Activated naive CD4-positive, alpha-beta T cell treated with anti-CD3 and anti-CD28 coated beads, Interleukin-2, amount 10 ng/mL, durations not matched to agents 7 days and 5 days (primary cell): ENCODE data around the gene ANKRD28.
"Not testable (repeated sequence)": the region's sequence is repeated elsewhere in the genome, so short reads cannot be mapped to it uniquely, and the experiment has no call there.

Experiments used
- CTCF ChIA-PET: fragments of 350-600 bp; sonication (Branson Sonifier 250); formaldehyde crosslinking; loops from one replicate; lab custom pipeline; 2021; ENCODE audit warnings: antibody characterized with exemption; lab: Charles Lee
- DNase-seq: peaks from one replicate; pipeline ENCODE4 v3.0.0-alpha.2; 2020
- H3K27ac Mint-ChIP-seq: one replicate; pipeline ENCODE4 v1.8.0; 2021; ENCODE audit warnings: mild to moderate bottlenecking, moderate library complexity, mixed read lengths
- H3K27me3 Mint-ChIP-seq: one replicate; pipeline ENCODE4 v1.8.0; 2021; ENCODE audit warnings: mild to moderate bottlenecking, mixed read lengths
- H3K36me3 Mint-ChIP-seq: one replicate; pipeline ENCODE4 v1.8.0; 2021; ENCODE audit warnings: mixed read lengths
- H3K4me1 Mint-ChIP-seq: one replicate; pipeline ENCODE4 v1.8.0; 2021; ENCODE audit warnings: mixed read lengths
- H3K4me3 Mint-ChIP-seq: one replicate; pipeline ENCODE4 v1.8.0; 2021; ENCODE audit warnings: mild to moderate bottlenecking, moderate library complexity, mixed read lengths
- H3K9me3 Mint-ChIP-seq: one replicate; pipeline ENCODE4 v1.8.0; 2021; ENCODE audit warnings: mixed read lengths

ANKRD28 gene

DNA sequence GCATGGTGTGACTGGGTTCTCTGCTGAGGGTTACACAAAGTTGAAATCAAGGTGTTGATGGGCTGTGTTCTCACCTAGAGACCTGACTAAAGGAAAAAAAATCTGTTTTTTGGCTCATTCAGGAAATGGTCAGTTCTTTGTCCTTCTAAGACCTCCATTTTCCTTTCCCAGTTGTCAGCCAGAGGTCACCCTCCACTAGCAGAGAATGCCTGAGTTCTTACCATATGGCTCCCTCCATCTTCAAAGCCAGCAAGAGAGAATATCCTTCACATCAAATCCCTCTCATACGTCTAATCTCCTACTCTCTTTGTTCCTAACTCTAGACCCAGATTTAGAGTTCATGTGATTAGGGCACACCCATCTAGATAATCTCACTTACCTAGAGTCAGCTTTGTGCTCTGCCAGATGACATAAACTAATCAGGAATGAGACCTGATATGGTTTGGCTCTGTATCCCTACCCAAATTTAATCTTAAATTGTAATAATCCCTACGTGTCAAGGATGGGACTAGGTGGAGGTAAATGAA is 19.4 kb downstream of the ANKRD28 start:
- Mint-ChIP-seq H3K9me3 (no peaks in the 10 kb centered on the region), H3K27me3 (no peaks in the 10 kb centered on the region), H3K4me1 (no peaks in the 10 kb centered on the region), H3K4me3 (no peak overlapping the region), H3K36me3 (peaks cover 7% of the 10 kb centered on the region), H3K27ac (no peak overlapping the region)
- no peak for DNase-seq
- CTCF ChIA-PET = no interaction called here

DNA sequence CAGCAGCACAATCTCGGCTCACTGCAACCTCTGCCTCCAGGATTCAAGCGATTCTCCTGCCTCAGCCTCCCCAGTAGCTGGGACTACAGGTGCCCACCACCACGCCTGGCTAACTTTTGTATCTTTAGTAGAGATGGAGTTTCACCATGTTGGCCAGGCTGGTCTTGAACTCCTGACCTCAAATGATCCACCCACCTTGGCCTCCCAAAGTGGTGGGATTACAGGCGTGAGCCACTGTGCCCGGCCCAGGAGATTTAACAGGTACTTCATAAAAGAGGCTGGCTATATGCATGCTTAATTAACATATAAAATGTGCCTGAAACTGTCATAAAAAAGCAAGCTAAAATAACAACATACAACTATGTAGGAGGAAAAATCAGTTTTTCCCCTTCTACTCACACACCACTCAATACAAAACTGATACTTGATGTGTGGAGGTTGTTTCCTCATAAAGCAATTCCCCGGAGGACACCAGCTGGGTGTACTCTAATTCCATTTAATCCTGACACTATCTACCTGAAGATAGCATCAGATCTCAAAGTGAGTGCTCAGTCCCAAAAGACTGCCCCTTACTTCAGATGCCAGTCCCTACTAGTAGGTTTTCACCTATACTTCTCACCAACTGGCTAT is 22.7 kb downstream of the ANKRD28 start:
- DNase-seq, H3K4me1 Mint-ChIP-seq, H3K27ac Mint-ChIP-seq, CTCF ChIA-PET, H3K9me3 Mint-ChIP-seq, H3K27me3 Mint-ChIP-seq, H3K4me3 Mint-ChIP-seq: not testable (repeated sequence)
- H3K36me3 Mint-ChIP-seq = peaks cover 22% of the 10 kb centered on the region

- no peak for DNase-seq
- CTCF ChIA-PET = interaction anchor here (0.6 kb wide), 1 partner anchor 147 kb away, joined by 3 read pairs; no protein-coding TSS in a partner anchor
- no peak overlapping the region for H3K27ac Mint-ChIP-seq
- peaks cover 20% of the 10 kb centered on the region for H3K36me3 Mint-ChIP-seq
- H3K4me1 Mint-ChIP-seq = peaks cover 9% of the 10 kb centered on the region
- H3K9me3 Mint-ChIP-seq = no peaks in the 10 kb centered on the region
- no peak overlapping the region for H3K4me3 Mint-ChIP-seq
- no peaks in the 10 kb centered on the region for H3K27me3 Mint-ChIP-seq
These were observed 26.3 kb downstream of the ANKRD28 start for GRCh38 chr3:15771444-15771843.

DNA sequence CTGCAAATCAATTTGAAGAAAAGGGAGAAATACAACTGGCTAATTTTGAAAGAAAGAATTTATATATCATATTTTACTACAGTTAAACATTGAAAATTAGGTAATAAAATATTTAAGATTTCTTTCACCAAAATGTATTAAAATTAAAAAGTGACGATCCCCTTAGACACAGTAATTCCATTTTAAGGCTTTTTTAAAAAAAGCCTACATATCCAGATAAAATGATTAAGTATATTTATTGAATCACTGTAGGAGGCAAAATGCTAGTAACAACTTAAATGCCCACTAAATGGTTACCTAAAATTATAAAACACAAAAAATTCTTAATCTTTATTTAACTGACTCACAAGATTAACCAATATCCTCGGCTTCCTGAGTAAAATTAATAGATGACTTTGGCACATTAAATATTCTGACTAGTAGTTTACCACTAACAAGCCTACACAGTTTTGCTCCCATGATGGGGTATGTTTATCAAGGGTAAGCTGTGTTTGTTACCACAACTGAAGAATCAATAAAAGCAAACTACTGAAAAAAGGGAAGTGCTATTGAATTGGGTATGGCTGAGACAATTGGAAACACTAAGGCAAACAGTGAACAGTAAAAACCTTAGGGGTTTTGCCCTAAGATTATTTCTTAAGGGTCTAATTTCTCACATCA is 28.4 kb downstream of the ANKRD28 start:
- peaks cover 9% of the 10 kb centered on the region for H3K4me1 Mint-ChIP-seq
- DNase-seq = no peak
- CTCF ChIA-PET = interaction anchor here (1.6 kb wide), 1 partner anchor 32 kb away, joined by 5 read pairs; no protein-coding TSS in a partner anchor
- H3K4me3 Mint-ChIP-seq = no peak overlapping the region
- no peak overlapping the region for H3K27ac Mint-ChIP-seq
- H3K9me3 Mint-ChIP-seq = no peaks in the 10 kb centered on the region
- no peaks in the 10 kb centered on the region for H3K27me3 Mint-ChIP-seq
- peaks cover 19% of the 10 kb centered on the region for H3K36me3 Mint-ChIP-seq

- CTCF ChIA-PET = interaction anchor here (0.8 to 1.6 kb wide), 3 partner anchors 33 to 45 kb away, joined by 3 to 5 read pairs (median 3); no protein-coding TSS in a partner anchor
- Mint-ChIP-seq H3K27me3 (no peaks in the 10 kb centered on the region), H3K27ac (peak overlapping the region; percentile 1), H3K4me3 (no peak overlapping the region), H3K9me3 (no peaks in the 10 kb centered on the region), H3K36me3 (peaks cover 19% of the 10 kb centered on the region), H3K4me1 (peaks cover 9% of the 10 kb centered on the region)
- no peak for DNase-seq
These were observed 29.1 kb downstream of the ANKRD28 start for GRCh38 chr3:15768421-15769255.

- Mint-ChIP-seq H3K4me3 (no peak overlapping the region), H3K4me1 (peaks cover 9% of the 10 kb centered on the region), H3K27ac (no peak overlapping the region), H3K36me3 (peaks cover 16% of the 10 kb centered on the region), H3K27me3 (no peaks in the 10 kb centered on the region), H3K9me3 (no peaks in the 10 kb centered on the region)
- DNase-seq = no peak
- CTCF ChIA-PET = no interaction called here
These were observed 31.4 kb downstream of the ANKRD28 start for GRCh38 chr3:15766406-15766805.

DNA sequence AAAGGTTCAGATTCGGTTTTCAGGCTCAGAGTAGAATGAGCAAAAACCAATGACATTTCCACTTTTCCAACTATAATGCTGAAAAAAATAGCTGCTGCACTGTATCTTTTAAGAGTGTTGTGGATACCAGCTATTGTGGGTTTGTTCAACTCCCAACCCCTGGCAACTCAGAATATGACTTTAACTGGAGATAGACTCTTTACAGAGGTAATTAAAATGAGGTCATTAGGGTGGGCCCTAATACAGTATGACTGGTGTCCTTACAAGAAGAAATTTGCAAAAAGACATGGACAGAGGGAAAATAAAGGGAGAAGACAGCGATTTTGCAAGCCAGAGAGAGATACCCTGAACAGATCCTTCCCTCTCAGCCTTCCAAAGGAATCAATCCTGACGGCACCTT is 39.5 kb downstream of the ANKRD28 start:
- H3K9me3 Mint-ChIP-seq = no peaks in the 10 kb centered on the region
- CTCF ChIA-PET = no interaction called here
- H3K27me3 Mint-ChIP-seq = no peaks in the 10 kb centered on the region
- H3K36me3 Mint-ChIP-seq = peaks cover 17% of the 10 kb centered on the region
- H3K4me3 Mint-ChIP-seq = no peak overlapping the region
- DNase-seq = no peak
- H3K27ac Mint-ChIP-seq = no peak overlapping the region
- no peaks in the 10 kb centered on the region for H3K4me1 Mint-ChIP-seq

GRCh38 chr3:15757824-15758223 is 40.0 kb downstream of the ANKRD28 start:
- H3K27ac Mint-ChIP-seq = no peak overlapping the region
- H3K36me3 Mint-ChIP-seq = peaks cover 18% of the 10 kb centered on the region
- no peak overlapping the region for H3K4me3 Mint-ChIP-seq
- no peaks in the 10 kb centered on the region for H3K9me3 Mint-ChIP-seq
- DNase-seq = no peak
- CTCF ChIA-PET = no interaction called here
- no peaks in the 10 kb centered on the region for H3K4me1 Mint-ChIP-seq
- no peaks in the 10 kb centered on the region for H3K27me3 Mint-ChIP-seq

GRCh38 chr3:15756505-15756904 is 41.3 kb downstream of the ANKRD28 start:
- no peak for DNase-seq
- no peak overlapping the region for H3K27ac Mint-ChIP-seq
- H3K36me3 Mint-ChIP-seq = peaks cover 19% of the 10 kb centered on the region
- H3K4me3 Mint-ChIP-seq = no peak overlapping the region
- no peaks in the 10 kb centered on the region for H3K4me1 Mint-ChIP-seq
- no peaks in the 10 kb centered on the region for H3K27me3 Mint-ChIP-seq
- CTCF ChIA-PET = no interaction called here
- no peaks in the 10 kb centered on the region for H3K9me3 Mint-ChIP-seq

DNA sequence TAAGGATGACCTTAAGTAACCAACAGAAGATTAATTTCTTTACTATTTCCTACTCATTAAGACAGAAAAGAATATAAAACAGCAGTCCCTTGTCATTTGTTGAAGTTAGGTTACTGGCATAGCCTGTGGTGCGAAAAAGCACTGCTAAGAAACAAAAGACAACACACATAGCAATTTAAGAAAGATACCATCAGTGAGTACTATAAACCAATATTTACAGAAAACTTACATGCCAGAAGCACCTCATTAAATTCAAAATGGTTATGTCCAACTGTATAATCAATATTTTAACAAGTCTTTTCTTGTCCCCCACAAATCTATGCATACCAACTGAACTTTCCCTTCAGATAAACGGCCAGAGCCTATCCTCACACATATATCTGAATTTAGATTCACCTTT is 42.0 kb downstream of the ANKRD28 start:
- Mint-ChIP-seq H3K9me3 (no peaks in the 10 kb centered on the region), H3K4me1 (no peaks in the 10 kb centered on the region), H3K27ac (no peak overlapping the region), H3K4me3 (no peak overlapping the region), H3K36me3 (peaks cover 19% of the 10 kb centered on the region), H3K27me3 (no peaks in the 10 kb centered on the region)
- DNase-seq = no peak
- CTCF ChIA-PET = no interaction called here

- Mint-ChIP-seq H3K27me3 (no peaks in the 10 kb centered on the region), H3K4me1 (no peaks in the 10 kb centered on the region), H3K9me3 (no peaks in the 10 kb centered on the region), H3K36me3 (peaks cover 18% of the 10 kb centered on the region), H3K4me3 (no peak overlapping the region), H3K27ac (no peak overlapping the region)
- DNase-seq = no peak
- CTCF ChIA-PET = no interaction called here
These were observed 42.6 kb downstream of the ANKRD28 start for GRCh38 chr3:15755181-15755580.

- Mint-ChIP-seq H3K4me3 (no peak overlapping the region), H3K36me3 (peaks cover 25% of the 10 kb centered on the region), H3K4me1 (no peaks in the 10 kb centered on the region), H3K27ac (no peak overlapping the region), H3K27me3 (no peaks in the 10 kb centered on the region), H3K9me3 (no peaks in the 10 kb centered on the region)
- CTCF ChIA-PET = no interaction called here
- DNase-seq = no peak
These were observed 43.7 kb downstream of the ANKRD28 start for GRCh38 chr3:15754047-15754446.

- CTCF ChIA-PET = interaction anchor here (0.6 kb wide), 1 partner anchor 107 kb away, joined by 4 read pairs; no protein-coding TSS in a partner anchor
- H3K36me3 Mint-ChIP-seq = peaks cover 27% of the 10 kb centered on the region
- H3K4me3 Mint-ChIP-seq = no peak overlapping the region
These were observed 44.6 kb downstream of the ANKRD28 start for GRCh38 chr3:15753056-15753710.

DNA sequence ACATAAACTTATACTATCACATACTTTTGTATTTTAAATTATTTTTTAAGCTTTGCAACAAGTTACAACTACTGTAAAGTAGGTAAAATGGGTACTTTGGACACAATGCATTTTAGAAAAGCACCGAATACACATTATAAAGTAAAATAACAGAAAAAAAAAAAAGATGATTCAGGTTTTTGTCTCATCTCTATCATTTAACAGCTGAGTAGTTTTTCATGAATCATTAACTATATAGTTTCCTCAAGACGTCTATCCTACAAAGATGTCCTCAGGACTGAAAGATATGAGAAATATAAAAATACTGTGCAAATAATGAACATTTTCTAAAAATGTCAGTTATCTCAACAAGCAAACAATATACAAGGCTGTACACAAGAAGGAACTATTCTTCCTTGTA is 46.9 kb downstream of the ANKRD28 start:
- Mint-ChIP-seq H3K4me3 (no peak overlapping the region), H3K36me3 (peaks cover 36% of the 10 kb centered on the region), H3K4me1 (peaks cover 24% of the 10 kb centered on the region), H3K27me3 (no peaks in the 10 kb centered on the region), H3K9me3 (peaks cover 10% of the 10 kb centered on the region), H3K27ac (no peak overlapping the region)
- CTCF ChIA-PET = interaction anchor here (1.4 to 1.6 kb wide), 2 partner anchors 55 to 63 kb away, joined by 3 to 4 read pairs; no protein-coding TSS in a partner anchor
- DNase-seq = no peak

More at GRCh38 chr3:15753056-15753710, 44.6 kb downstream of the ANKRD28 start:
- Mint-ChIP-seq H3K27ac (no peak overlapping the region), H3K27me3 (no peaks in the 10 kb centered on the region), H3K4me1 (peaks cover under 1% of the 10 kb centered on the region), H3K9me3 (peaks cover 4% of the 10 kb centered on the region)
- no peak for DNase-seq
